H1 (cell line): ENCODE measurements around the gene DOCK10. TPM values are rescaled to one million over a fixed set of nuclear protein-coding genes. Genes with fewer than 3 reads are reported as not detected.

ENCODE experiments used
- ATF2 ChIP-seq: IDR thresholded peaks from 2 replicates; pipeline ENCODE4 v1.6.1; 2012; ENCODE audit warnings: low read length, inconsistent platforms
- CHD1 ChIP-seq: IDR thresholded peaks from 2 replicates; pipeline ENCODE4 v1.6.1; 2012; ENCODE audit warnings: low read depth, low read length, improper control_type of control experiment
- MAFK ChIP-seq: IDR thresholded peaks from 2 replicates; pipeline ENCODE4 v1.6.1; 2012; ENCODE audit warnings: low read depth, mild to moderate bottlenecking, improper control_type of control experiment, low read length
- NANOG ChIP-seq: IDR thresholded peaks from 2 replicates; pipeline ENCODE4 v1.6.1; 2011; ENCODE audit warnings: low read length, low read depth, mild to moderate bottlenecking, inconsistent platforms; ENCODE audit not compliant: insufficient read depth, poor library complexity, severe bottlenecking
- NRF1 ChIP-seq: IDR thresholded peaks from 2 replicates; pipeline ENCODE4 v1.6.1; 2011; ENCODE audit warnings: mild to moderate bottlenecking, low read depth, low read length, improper control_type of control experiment
- RNF2 ChIP-seq: fragments of 200-900, 300-1000 bp; sonication (generic); IDR thresholded peaks from 2 replicates; pipeline ENCODE4 v1.7.1; 2016; ENCODE audit warnings: borderline replicate concordance, low read depth, mild to moderate bottlenecking, antibody characterized with exemption, low read length; ENCODE audit not compliant: poor library complexity, severe bottlenecking; ENCODE audit errors: missing control alignments
- RXRA ChIP-seq: IDR thresholded peaks from 2 replicates; pipeline ENCODE4 v1.6.1; 2011; ENCODE audit warnings: low read depth, mild to moderate bottlenecking, low read length, moderate library complexity; ENCODE audit not compliant: insufficient read depth
- SIN3A ChIP-seq, 2 experiments: IDR thresholded peaks in 1 of 2; conservative IDR thresholded peaks in 1 of 2; 2 replicates each; pipeline ENCODE4 v1.6.1; 2011 to 2012; ENCODE audit warnings: low read length in 2 of 2, improper control_type of control experiment in 1 of 2, low read depth in 1 of 2, mild to moderate bottlenecking in 1 of 2
- polyA plus RNA-seq, 7 experiments: library from polyadenylated mRNA; depleted of rRNA in 3 of 7; stranded (reverse) in 5 of 7; unstranded in 2 of 7; fragments of >200 nt in 5 of 7; fragments of 200-250 nt in 2 of 7; gene quantifications; 1 replicate in 5 of 7; 2 replicates in 1 of 7; 4 replicates in 1 of 7; pipeline versions ENCODE4 v1.2.1 to v1.2.3, GENCODE V29; 2011 to 2013; ENCODE audit warnings: missing spikeins in 2 of 7, mixed read lengths in 2 of 7
- total RNA-seq: library from RNA; stranded (reverse); fragmentation: NEBNext Ultra II Directional; extraction: Animal tissue kit (Norgen Biotek cat#: 25700); gene quantifications from 2 replicates; pipeline ENCODE4 v1.2.1, GENCODE V29; 2021
- TF ChIP-seq, protein P1 (sequence below): fragments of 300-600 bp; sonication (generic); IDR thresholded peaks from 2 replicates; pipeline ENCODE4 v1.7.1; 2012; ENCODE audit warnings: low read length, moderate library complexity, mild to moderate bottlenecking, inconsistent platforms; ENCODE audit not compliant: insufficient replicate concordance

Gene DOCK10
- total and polyA plus RNA-seq, 2 of the 8 experiments (the other 6 are each of a cell fraction or from before 2014, with no cell fraction given), result 0.33 to 1.6 TPM

DNA sequence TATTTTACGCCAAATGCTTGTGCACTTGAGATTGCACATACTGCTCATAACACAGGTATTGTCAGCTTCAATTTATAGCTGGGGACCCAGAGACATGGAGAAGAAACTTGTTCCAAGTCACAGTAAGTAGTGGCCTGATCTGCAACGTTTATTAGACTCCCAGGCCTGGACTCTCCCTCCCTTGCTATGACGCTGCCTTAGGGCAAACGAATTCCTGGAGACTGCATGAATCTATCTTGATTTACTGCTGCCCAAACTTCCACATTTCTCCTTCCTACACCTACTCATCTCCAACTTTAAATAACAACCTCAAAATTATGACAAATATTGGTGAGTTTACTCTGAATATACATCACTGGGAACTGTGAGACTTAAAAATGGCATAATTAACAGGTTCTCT is 181.0 kb downstream of the DOCK10 start (continued):
- TF ChIP-seq, protein P1, sequence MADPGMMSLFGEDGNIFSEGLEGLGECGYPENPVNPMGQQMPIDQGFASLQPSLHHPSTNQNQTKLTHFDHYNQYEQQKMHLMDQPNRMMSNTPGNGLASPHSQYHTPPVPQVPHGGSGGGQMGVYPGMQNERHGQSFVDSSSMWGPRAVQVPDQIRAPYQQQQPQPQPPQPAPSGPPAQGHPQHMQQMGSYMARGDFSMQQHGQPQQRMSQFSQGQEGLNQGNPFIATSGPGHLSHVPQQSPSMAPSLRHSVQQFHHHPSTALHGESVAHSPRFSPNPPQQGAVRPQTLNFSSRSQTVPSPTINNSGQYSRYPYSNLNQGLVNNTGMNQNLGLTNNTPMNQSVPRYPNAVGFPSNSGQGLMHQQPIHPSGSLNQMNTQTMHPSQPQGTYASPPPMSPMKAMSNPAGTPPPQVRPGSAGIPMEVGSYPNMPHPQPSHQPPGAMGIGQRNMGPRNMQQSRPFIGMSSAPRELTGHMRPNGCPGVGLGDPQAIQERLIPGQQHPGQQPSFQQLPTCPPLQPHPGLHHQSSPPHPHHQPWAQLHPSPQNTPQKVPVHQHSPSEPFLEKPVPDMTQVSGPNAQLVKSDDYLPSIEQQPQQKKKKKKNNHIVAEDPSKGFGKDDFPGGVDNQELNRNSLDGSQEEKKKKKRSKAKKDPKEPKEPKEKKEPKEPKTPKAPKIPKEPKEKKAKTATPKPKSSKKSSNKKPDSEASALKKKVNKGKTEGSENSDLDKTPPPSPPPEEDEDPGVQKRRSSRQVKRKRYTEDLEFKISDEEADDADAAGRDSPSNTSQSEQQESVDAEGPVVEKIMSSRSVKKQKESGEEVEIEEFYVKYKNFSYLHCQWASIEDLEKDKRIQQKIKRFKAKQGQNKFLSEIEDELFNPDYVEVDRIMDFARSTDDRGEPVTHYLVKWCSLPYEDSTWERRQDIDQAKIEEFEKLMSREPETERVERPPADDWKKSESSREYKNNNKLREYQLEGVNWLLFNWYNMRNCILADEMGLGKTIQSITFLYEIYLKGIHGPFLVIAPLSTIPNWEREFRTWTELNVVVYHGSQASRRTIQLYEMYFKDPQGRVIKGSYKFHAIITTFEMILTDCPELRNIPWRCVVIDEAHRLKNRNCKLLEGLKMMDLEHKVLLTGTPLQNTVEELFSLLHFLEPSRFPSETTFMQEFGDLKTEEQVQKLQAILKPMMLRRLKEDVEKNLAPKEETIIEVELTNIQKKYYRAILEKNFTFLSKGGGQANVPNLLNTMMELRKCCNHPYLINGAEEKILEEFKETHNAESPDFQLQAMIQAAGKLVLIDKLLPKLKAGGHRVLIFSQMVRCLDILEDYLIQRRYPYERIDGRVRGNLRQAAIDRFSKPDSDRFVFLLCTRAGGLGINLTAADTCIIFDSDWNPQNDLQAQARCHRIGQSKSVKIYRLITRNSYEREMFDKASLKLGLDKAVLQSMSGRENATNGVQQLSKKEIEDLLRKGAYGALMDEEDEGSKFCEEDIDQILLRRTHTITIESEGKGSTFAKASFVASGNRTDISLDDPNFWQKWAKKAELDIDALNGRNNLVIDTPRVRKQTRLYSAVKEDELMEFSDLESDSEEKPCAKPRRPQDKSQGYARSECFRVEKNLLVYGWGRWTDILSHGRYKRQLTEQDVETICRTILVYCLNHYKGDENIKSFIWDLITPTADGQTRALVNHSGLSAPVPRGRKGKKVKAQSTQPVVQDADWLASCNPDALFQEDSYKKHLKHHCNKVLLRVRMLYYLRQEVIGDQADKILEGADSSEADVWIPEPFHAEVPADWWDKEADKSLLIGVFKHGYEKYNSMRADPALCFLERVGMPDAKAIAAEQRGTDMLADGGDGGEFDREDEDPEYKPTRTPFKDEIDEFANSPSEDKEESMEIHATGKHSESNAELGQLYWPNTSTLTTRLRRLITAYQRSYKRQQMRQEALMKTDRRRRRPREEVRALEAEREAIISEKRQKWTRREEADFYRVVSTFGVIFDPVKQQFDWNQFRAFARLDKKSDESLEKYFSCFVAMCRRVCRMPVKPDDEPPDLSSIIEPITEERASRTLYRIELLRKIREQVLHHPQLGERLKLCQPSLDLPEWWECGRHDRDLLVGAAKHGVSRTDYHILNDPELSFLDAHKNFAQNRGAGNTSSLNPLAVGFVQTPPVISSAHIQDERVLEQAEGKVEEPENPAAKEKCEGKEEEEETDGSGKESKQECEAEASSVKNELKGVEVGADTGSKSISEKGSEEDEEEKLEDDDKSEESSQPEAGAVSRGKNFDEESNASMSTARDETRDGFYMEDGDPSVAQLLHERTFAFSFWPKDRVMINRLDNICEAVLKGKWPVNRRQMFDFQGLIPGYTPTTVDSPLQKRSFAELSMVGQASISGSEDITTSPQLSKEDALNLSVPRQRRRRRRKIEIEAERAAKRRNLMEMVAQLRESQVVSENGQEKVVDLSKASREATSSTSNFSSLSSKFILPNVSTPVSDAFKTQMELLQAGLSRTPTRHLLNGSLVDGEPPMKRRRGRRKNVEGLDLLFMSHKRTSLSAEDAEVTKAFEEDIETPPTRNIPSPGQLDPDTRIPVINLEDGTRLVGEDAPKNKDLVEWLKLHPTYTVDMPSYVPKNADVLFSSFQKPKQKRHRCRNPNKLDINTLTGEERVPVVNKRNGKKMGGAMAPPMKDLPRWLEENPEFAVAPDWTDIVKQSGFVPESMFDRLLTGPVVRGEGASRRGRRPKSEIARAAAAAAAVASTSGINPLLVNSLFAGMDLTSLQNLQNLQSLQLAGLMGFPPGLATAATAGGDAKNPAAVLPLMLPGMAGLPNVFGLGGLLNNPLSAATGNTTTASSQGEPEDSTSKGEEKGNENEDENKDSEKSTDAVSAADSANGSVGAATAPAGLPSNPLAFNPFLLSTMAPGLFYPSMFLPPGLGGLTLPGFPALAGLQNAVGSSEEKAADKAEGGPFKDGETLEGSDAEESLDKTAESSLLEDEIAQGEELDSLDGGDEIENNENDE, result no peak
- TF ChIP-seq NRF1 (no peak), ATF2 (no peak), NANOG (no peak), SIN3A (conservative IDR thresholded peaks at IDR 0.05 in 1 of 2, IDR thresholded peaks at IDR 0.05 in 1 of 2; ENCODE audit: low read depth in 1 of 2, low read length in 2 of 2) (no peak), RNF2 (no peak), RXRA (no peak), MAFK (no peak), CHD1 (no peak)
- TF ChIP-seq, all 59 proteins: peak for 0
